T-helper 9 cell (primary cell): ENCODE results near the gene RAI1.

Experiments
- DNase-seq: peaks from one replicate; pipeline ENCODE4 v3.0.0-alpha.2; 2020

Gene RAI1

GRCh38 chr17:17852930-17853329 lies 171.7 kb downstream of the RAI1 start:
- no peak for DNase-seq

GRCh38 chr17:17853811-17854447 lies 172.7 kb downstream of the RAI1 start:
- no peak for DNase-seq

- DNase-seq: no peak
Measured at GRCh38 chr17:17855976-17856375, 174.7 kb downstream of the RAI1 start.

- DNase-seq: no peak
Measured at GRCh38 chr17:17856386-17856785, 175.1 kb downstream of the RAI1 start.

GRCh38 chr17:17857496-17857895 lies 176.2 kb downstream of the RAI1 start:
- DNase-seq: no peak

- peak; percentile 68 for DNase-seq
Measured at GRCh38 chr17:17859909-17860765, 178.9 kb downstream of the RAI1 start.

GRCh38 chr17:17860766-17861107 lies 179.5 kb downstream of the RAI1 start:
- DNase-seq: no peak
